A172 (cell line): ENCODE results near the gene GTF2A1. TPM values are rescaled to one million over a fixed set of nuclear protein-coding genes. Genes with fewer than 3 reads are reported as not detected.
A peak's percentile ranks its signal among the peaks of the same experiment; 100 is the strongest.
"Not testable (repeated sequence)": the region's sequence is repeated elsewhere in the genome, so short reads cannot be mapped to it uniquely, and the experiment has no call there.

ENCODE experiments used
- DNase-seq: peaks from one replicate; pipeline ENCODE4 v3.0.0-alpha.2; 2015; ENCODE audit warnings: low spot score
- total RNA-seq: library from RNA; depleted of rRNA; stranded (reverse); fragments of >200 nt; shearing (Covaris generic); gene quantifications from 2 replicates; pipeline ENCODE4 v1.2.3, GENCODE V29; 2014; rRNA removed

The GTF2A1 gene
- 15.3 and 16.0 TPM in 2 replicates for total RNA-seq

DNA sequence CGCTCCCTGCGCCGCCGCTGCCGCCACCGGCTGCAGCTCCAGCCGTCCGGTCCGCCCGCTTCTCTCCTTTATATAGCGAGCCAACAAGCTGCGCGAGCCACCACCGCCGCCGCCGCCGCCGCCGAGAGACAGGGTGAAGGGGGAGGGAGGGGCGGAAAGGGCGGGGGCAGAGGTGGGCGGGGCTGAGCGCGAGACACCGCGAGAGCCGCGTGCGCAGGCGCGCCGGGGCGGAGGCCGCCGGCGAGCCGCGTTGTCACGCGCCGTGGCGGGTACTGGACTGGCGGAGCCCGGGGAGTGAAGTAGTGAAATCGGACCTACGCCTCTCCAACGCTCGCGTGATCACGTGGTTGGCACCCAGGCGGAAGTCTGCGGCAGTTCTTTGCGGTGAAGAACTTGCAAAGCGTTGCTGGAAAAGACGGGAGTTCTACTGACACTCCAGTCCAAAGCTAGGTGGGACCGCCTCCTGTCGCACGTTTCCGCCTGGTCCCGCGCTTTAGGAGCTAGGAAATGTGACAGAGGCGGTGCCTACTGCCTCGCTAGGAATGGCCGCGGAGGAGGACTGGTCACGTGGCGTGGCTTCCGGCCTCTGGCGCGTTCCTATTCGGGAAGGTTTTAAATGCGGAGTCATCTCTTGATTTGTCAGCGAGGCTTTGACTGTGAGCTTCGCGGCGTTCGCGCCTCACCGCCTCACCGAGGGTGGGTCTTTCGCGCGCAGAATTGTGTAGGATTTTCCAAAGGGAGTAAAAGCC lies at the start of gene GTF2A1:
GTF2A1 (minus strand) TSS at position 130 of the 749 bp plus-strand sequence. CDS start 441 bp downstream, outside the sequence.
- DNase-seq: peak; percentile 82

DNA sequence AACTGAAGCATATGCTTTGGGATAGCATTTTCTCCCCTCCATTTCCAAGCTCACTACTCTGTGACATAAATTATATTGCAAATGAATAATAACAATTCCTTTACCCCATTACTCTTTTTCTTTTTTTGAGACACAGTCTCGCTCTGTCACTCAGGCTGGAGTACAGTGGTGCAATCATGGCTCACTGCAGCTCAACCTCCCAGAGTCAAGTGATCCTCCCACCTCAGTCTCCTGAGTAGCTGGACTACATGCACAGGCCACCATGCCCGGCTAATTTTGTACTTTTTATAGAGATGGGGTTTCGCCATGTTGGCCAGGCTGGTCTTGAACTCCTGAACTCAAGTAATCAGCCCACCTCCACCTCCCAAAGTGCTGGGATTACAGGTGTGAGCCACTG lies 49.2 kb upstream of the GTF2A1 start:
- no peak for DNase-seq

DNA sequence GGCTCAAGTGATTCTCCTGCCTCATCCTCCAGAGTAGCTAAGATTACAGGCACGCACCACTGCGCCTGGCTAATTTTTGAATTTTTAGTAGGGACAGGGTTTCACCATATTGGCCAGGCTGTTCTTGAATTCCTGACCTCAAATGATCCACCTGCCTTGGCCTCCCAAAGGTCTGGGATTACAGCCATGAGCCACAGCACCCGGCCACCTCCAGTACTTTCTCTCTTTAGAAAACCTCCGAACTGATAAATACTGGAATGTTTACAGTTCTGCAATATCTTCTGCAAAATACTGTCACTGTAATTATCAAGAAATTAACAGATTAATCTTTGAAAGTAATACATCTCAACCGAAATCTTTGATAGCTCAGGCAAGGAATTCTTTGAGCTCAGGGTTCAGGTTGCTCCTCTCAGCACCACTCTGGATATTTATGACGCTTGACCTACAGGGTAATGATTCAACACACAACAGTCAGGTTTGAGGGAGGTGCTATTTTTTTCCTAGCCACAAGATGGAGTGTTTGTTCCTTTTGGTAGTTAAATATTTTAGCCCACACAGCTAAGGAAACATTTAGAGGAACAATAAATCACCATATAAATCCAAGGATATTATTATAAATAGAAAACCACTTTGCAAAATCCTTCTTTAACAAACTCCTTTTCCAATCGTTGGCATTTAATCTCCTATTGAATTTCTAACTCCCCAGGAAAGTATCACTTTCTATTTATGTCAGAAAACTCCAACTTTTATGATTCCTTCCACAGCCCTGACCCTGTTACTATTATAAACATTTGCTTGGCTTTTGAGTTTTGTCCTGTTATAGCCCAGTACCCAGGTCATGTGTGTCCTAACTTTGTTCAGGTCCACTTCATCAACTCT lies 48.6 kb upstream of the GTF2A1 start:
- peak; percentile 62 for DNase-seq

DNA sequence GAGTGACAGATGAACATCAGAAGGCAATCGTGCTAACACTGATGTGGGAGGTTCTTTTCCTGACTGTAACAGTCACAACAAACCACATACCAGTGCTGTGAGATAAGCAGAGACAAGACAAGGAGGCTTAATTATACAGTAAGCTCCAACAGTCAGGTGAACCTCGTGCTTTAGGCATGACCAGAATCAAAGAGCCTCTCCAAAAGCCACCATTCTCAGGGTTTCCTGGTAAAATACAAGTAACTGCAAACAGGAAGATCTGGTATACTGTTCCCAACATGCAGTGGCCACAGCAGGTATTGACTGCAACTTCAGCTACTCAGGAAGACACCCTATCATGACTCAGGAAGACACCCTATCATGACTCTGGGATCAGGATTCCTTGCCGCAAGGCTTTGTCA lies 47.3 kb upstream of the GTF2A1 start:
- peak; percentile 41 for DNase-seq

DNA sequence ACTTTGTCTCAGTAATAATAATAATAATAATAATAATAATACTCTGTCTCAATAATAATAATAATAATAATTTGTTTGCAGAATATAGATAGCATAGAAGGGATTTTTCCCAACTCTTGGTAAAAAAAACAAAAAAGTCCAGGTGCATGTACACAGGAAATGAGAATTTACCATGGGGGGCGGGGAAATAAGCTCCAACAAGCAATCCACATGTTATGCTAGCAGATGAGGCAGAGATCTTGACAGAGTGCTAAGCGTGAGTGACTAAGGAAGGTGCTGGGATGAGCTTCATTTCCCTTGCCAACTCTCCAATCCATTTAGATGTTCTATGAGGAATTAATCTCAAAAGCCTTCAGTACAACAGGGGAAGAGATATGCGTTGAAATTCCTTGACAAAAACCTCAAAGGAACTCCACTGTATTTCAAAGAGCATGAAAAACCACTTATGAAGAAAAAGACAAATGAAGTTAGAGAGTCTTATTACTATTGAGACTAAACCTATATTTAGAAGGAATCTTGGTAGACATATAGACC lies 44.9 kb upstream of the GTF2A1 start:
- DNase-seq: no peak

DNA sequence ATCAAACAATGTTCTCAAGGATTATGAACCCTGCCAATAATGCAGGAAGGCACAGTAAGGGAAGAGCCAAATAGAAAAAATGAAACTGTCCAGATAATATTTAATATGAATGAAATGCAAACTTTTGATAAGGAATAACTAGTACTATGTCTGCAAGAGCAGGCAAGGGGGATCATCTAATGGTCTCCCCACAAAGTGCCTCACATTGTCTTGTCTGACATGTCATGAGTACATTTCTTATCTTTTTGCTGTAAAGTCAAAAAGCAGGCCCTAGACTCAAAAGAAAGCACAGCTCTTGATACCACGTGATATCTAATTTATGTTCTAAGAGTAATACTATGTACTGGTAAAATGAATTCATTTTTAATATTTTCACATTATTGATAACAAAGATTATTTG lies 43.9 kb upstream of the GTF2A1 start:
- no peak for DNase-seq

DNA sequence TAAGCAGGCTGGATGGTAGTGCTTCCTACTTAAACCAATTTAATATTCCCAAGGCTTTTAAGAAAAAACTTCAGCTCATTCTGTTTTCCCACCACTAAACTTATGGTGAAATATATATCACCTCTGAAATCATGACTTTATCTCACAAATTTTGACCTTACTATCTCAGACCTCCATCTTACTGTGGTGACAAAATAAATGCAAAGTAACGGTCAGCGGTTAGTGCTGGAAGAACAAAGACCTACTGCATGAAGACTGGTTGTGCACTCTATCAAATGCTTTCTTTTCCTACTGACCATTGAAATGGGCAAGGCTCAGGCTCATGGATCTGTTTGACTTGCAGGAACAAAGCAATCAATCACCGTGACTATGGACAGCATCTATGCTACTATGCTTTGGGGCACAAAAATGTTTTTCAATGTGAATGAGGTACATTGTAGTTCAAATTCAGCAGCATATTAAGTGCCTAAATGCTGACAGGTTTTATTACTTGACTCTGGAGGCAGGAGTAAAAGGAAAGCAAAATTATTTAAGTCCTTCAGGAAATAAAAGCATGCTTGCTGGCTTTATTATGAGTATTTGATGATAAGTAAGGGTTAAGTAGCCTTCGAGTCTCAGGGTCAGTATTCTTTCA lies 43.1 kb upstream of the GTF2A1 start:
- DNase-seq: no peak

DNA sequence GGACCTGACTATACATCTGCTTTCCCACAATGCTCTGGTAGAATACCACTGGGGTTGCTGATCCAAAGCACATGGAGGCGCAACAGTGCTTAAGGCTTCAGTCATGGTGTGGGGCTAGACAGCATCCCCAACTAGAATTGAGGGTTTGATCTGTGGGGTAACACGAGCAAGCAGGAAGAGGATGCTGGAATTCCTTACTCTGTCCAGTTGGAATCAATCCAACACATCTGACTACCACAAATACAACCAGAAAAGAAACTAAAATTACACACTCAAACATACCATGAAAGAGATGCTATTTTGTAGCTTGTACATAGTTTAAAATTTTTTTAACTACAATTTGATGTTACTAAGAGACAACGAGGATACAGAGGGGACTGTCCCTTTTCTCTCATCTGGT lies 40.4 kb upstream of the GTF2A1 start:
- DNase-seq: no peak

DNA sequence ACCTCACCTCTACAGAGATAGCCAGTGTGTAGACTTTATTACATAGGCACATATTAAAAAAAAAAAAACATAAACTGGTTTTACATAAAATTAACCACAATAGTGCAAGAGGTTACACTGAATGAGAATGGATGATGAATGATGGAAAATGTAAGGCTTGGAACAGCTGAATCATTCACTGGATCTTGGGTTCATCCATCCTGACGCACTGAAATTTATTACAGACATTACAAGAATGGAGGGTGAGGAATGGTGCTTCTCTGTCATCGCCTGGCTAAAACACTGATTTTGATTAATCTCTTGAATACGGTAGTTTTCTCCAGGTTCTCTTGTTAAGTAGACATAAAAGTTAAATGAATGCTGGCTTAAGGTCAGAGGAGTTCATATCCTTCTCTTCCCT lies 40.0 kb upstream of the GTF2A1 start:
- no peak for DNase-seq

DNA sequence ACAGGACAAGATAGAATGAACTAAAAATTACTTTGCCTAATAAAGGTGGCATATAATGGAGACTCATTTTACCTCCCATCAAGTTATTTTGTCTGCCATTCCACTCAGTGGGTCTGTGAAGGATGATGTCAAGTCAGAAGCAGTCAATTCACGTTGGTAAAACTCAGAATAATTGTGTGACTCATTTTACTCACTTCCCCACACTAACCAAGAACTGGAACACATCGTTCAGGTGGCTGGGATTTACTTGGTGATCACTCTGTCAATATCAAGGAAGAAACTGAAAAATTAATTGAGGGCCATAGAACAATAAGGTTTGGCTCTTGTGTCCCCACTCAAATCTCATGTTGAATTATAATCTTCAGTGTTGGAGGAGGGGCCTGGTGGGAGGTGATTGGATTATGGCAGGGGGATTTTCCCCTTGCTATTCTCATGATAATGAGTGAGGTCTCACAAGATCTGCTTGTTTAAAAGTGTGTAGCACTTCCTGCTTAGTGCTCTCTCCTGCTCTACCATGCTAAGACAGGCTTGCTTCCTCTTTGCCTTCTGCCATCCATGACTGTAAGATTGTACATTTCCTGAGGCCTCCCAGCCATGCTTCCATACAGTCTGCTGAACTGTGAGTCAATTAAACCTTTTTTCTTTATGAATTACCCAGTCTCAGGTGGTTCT lies 35.7 kb upstream of the GTF2A1 start:
- DNase-seq: no peak

DNA sequence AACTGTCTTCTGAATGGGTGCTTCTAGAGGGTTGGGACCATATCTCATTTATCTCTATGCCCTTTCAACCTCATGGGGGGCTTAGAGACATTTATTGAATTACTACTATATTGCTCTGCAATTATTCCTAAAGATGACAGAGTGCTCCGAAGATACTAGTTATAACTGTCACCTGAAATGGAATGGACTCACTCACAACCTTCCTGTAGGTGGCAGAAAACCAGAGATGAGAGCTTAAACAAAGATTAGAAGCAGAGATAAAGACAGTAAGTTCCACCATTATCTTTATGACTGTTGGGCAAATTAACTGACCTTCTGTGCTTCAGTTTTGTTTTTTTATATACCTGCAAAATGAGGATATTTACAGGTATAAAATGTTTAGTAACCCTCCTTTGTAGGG lies 31.5 kb upstream of the GTF2A1 start:
- DNase-seq: no peak

DNA sequence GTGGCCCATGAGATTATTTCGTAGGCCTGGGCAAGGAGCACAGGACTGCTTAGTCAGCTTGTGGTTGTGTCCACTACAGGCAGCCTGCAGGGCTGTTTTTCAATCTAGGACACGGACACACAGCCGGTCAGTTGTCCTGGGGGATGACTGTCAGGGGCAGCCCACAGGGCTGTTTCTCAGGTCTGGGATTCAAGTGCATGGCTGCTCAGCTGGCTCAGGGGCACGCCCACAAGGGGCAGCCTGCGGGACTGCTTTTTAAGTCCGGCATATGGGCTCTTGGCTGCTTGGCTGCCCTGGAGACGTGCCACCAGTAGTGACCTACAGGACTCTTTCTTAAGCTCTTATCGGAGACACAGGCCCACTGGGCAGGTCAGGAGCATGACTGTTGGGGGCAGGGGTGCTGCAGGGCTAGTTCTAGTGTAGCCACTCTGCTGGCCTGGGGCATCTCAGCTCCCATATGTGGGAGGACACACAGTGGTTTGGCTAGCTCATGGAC lies 26.6 kb upstream of the GTF2A1 start:
- no peak for DNase-seq

DNA sequence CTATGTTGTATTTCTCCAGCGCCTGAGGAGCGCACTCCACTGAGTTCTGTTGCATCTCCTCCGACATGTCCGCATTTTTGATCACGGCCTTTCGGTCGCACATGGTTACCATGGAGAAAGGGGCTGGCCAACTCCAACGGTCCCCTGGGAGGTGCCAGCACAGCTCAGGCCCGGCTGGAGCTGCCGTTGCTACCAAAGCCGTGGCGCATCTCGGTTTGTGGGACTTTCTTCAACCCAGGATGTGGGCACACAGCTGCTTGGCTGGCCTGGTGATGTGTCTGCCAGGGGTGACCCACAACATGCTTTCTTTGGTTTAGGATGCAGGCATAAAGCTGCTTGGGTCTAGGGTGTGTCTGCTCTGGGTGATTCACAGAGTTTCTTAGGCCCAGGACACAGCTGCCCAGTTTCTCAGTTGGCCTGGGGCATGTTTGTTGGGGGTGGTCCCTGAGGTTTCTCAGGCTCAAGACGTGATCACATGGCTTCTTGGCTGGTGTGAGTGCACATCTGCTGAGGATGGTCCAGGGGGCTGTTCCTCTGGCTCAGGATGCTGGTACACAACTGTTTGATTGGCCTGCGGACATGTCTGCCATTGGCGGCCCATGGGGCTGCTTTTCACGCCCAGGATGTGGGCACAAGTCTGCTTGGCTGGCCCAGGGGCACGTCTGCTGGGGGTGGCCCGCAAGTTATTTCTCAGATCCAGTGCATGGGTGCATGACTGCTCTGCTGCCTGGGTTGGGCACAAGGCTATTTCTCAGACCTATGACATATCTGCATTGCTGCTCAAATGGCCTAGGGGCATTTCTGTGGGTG lies 25.9 kb upstream of the GTF2A1 start:
- DNase-seq: no peak

DNA sequence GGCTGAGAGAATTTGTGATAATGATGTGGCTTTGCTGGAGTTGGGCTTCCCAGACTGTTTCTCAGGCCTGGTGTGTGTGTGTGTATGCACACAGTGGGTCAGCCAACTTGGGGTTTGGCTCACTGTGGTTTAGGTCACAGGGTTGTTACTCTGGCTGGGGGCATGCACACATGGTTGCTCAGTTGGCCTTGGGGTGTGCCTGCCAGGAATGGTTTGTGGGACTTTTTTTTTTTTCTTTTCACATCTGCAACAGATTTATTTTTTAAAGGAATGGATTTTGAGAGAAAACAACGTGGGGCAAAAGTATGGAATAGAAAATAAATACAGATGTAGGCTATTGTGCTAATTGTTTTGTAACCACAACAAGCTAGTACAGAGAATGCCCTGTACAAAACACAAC lies 25.0 kb upstream of the GTF2A1 start:
- no peak for DNase-seq

DNA sequence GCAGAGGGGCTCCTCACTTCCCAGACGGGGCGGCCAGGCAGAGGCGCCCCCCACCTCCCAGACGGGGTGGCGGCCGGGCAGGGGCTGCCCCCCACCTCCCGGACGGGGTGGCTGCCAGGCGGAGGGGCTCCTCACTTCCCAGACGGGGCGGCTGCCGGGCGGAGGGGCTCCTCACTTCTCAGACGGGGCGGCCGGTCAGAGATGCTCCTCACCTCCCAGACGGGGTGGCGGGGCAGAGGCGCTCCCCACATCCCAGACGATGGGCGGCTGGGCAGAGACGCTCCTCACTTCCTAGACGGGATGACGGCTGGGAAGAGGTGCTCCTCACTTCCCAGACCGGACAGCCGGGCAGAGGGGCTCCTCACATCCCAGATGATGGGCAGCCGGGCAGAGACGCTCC lies 23.7 kb upstream of the GTF2A1 start:
- DNase-seq: not testable (repeated sequence)

DNA sequence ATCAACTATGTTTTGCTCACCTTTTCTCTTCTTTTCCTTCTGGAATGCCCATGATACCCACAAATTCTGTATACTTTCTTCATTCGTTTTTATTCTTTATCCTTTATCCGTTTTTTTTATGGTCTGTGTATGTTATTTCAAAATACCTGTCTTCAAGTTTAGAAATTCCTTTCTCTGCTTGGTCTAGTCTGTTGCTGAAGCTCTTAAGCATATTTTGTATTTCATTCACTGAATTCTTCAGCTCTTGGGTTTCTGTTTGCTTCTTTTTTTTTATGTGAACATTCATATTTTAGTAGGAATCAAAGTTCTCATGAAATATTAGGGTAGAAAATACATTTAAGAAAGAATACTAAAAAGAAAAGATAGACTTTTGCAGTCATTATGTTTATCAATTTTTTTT lies 22.7 kb upstream of the GTF2A1 start:
- no peak for DNase-seq

DNA sequence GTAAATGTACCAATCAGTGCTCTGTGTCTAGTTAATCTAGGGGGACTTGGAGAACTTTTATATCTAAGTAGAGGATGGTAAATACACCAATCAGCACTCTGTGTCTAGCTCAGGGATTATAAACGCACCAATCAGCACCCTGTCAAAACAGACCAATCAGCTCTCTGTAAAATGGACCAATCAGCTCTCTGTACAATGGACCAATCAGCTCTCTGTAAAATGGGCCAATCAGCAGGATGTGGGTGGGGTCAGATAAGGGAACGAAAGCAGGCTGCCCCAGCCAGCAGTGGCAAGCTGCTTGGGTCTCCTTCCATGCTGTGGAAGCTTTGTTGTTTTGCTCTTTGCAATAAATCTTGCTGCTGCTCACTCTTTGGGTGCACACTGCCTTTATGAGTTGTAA lies 16.1 kb upstream of the GTF2A1 start:
- not testable (repeated sequence) for DNase-seq

DNA sequence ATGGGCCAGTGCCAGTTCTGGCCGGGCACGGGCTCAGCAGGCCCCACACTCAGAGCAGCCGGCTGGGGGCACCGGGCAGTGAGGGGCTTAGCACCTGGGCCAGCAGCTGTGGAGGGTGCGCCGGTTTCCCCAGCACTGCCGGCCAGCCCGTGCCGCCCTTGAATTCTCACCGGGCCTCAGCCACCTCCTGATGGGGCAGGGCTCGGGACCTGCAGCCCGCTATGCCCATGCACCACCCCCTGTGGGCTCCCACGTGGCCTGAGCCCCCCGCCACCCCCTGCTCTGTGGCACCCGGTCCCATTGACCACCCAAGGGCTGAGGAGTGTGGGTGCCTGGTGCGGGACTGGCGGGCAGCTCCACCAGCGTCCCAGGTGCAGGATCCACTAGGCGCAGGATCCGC lies 15.4 kb upstream of the GTF2A1 start:
- DNase-seq: no peak

DNA sequence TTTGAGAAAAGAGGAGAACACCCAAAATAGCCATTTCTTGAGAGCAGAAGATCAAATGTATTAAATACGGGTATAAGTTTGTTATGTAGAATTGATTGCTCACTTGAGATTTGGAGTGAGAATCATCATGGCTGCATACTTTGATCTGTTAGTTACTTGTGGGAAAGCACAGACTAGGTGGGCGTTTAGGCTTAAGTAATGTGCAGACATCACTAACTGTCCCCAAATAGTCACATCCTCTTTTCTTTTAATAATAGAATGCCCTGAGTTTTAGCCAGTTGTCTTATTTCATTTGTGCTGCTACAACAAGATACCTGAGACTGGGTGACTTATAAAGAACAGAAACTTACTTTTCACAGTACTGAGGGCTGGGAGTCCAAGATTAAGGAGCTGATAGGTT lies 14.3 kb upstream of the GTF2A1 start:
- no peak for DNase-seq

DNA sequence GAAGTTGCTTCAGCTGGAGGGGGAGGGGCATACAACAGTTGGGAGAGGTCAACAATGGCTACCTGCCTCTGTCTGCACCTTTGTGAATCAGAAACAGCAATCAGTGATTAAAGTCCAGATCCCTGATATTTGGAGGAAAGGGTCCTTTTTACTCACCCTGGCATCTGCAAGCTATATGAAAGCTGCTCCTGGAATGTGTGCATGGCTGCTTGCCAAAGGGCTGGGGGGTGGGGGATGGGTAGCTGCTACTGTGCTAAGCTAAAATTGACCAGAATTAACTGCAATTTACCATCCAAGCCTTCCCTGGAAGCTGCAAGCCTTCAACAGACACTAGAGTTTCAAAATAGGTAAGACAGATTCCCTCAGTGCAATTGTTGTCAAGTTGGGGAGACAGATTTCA lies 13.5 kb upstream of the GTF2A1 start:
- DNase-seq: no peak

DNA sequence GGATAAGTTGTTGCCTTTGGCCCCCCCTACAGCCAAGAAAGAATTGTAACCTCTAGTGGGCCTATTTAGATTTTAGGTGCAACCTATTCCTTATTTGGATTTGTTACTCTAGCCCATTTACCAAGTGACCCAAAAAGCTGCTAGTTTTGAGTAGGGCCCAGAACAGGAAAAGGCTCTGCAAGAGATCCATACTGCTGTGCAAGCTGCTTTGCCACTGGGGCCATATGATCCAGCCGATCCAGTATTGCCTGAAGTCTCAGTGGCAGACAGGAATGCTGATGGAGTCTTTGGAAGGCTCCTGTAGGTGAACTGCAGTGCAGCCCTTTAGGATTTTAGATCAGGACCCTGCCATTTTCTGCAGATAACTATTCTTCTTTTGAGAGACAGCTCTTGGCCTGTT lies 12.9 kb upstream of the GTF2A1 start:
- DNase-seq: no peak
